Duodenal mucosa (tissue), 2 donors: ENCODE results near the gene FTCD.

Experiments used
- H3K27ac ChIP-seq: one replicate; pipeline ENCODE4 v1.7.0; 2013; ENCODE audit warnings: low read depth, low read length
- H3K27me3 ChIP-seq, 2 donors: one replicate each; pipeline ENCODE4 v1.7.0; 2013; ENCODE audit warnings: low read length in 2 of 2, control low read depth in 1 of 2; ENCODE audit not compliant: insufficient read depth in 2 of 2, control insufficient read depth in 1 of 2
- H3K36me3 ChIP-seq, 2 donors: one replicate each; pipeline ENCODE4 v1.7.0; 2013; ENCODE audit warnings: low read length in 2 of 2, control low read depth in 1 of 2; ENCODE audit not compliant: insufficient read depth in 2 of 2, control insufficient read depth in 1 of 2
- H3K4me1 ChIP-seq, 2 donors: one replicate each; pipeline ENCODE4 v1.7.0; 2013; ENCODE audit warnings: low read length in 2 of 2, control low read depth in 1 of 2; ENCODE audit not compliant: insufficient read depth in 2 of 2, control insufficient read depth in 1 of 2
- H3K4me3 ChIP-seq, 2 donors: one replicate each; pipeline ENCODE4 v1.7.0; 2013; ENCODE audit warnings: low read length in 2 of 2, low read depth in 1 of 2
- H3K9ac ChIP-seq, 2 donors: one replicate each; pipeline ENCODE4 v1.7.0; 2013; ENCODE audit warnings: low read length in 2 of 2, low read depth in 1 of 2
- H3K9me3 ChIP-seq, 2 donors: one replicate each; pipeline ENCODE4 v1.7.0; 2013; ENCODE audit warnings: low read length in 2 of 2, control low read depth in 1 of 2; ENCODE audit not compliant: control insufficient read depth in 1 of 2

Gene FTCD

DNA sequence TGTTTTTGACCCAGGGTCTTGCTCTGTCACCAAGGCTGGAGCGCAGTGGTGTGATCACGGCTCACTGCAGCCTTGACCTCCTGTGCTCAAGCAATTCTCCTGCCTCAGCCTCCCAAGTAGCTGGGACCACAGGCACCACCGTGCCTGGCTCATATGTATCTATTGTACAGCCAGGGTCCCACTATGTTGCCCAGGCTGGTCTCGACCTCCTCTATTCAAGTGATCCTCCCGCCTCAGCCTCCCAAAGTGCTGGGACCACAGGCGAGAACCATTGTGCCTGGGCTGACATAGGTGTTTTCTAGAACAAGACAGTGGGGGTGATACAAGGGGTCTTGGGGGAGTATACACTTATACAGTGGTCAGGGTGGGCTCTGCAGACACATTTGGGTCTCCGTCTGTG, 17.5 kb downstream of the FTCD start:
- no peak overlapping the region for H3K4me3 ChIP-seq
- H3K36me3 ChIP-seq: no peaks in the 10 kb centered on the region

DNA sequence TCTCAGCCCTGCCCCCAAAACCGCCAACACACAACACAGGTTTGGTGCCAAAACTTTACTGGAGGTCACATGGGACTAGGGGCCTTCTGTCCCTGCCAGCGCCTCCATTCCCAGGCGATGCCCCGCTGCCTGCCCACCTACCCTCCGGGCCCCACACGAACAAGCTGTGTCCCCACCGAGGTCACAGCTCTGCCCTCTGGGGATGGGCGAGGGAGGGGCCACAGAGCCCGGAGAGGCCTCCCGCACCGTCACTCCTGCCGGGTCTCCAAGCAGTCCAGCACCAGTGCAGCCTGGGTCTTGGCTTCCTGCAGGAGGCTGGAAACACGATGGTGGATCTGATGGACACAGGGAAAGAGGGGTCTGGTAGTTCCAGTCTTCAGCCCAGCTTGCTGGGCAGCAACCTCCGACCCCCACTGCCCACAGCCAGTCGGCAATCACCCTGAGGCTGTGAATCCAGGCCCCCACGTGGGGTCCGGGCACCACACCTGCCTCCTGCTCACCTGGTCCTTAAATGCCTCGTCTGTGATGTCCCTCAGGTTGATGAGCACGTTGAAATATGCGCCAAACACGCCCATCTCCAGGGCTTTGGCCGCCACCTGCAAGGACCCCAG, 18.5 kb downstream of the FTCD start:
- Histone ChIP-seq H3K27ac (no peak overlapping the region), H3K4me3 (no peak overlapping the region), H3K9ac (no peak overlapping the region), H3K9me3 (no peaks in the 10 kb centered on the region), H3K27me3 (peaks cover 0 to 16% of the 10 kb centered on the region in 2 donors), H3K36me3 (no peaks in the 10 kb centered on the region), H3K4me1 (no peaks in the 10 kb centered on the region)

More for the DNA sequence above, 17.5 kb downstream of the FTCD start:
- Histone ChIP-seq H3K9ac (no peak overlapping the region), H3K9me3 (no peaks in the 10 kb centered on the region), H3K27ac (no peak overlapping the region), H3K27me3 (peaks cover 0 to 16% of the 10 kb centered on the region in 2 donors), H3K4me1 (no peaks in the 10 kb centered on the region)

- Histone ChIP-seq H3K4me3 (no peak overlapping the region), H3K27ac (no peak overlapping the region), H3K9me3 (no peaks in the 10 kb centered on the region), H3K4me1 (no peaks in the 10 kb centered on the region), H3K27me3 (peaks cover 0 to 16% of the 10 kb centered on the region in 2 donors), H3K9ac (no peak overlapping the region), H3K36me3 (no peaks in the 10 kb centered on the region)
Observed at GRCh38 chr21:46135782-46136395, 19.5 kb downstream of the FTCD start.

DNA sequence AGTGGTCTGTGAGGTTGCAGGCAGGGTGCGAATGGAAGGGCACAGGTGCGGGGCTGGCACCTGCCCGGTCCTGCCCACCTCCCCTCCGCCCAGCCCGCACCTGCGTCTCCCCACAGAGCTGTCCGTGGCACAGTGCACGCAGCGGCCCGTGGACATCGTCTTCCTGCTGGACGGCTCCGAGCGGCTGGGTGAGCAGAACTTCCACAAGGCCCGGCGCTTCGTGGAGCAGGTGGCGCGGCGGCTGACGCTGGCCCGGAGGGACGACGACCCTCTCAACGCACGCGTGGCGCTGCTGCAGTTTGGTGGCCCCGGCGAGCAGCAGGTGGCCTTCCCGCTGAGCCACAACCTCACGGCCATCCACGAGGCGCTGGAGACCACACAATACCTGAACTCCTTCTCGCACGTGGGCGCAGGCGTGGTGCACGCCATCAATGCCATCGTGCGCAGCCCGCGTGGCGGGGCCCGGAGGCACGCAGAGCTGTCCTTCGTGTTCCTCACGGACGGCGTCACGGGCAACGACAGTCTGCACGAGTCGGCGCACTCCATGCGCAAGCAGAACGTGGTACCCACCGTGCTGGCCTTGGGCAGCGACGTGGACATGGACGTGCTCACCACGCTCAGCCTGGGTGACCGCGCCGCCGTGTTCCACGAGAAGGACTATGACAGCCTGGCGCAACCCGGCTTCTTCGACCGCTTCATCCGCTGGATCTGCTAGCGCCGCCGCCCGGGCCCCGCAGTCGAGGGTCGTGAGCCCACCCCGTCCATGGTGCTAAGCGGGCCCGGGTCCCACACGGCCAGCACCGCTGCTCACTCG, 23.3 kb downstream of the FTCD start:
- no peaks in the 10 kb centered on the region for H3K9me3 ChIP-seq
- H3K4me1 ChIP-seq: no peaks in the 10 kb centered on the region
- H3K9ac ChIP-seq: no peak overlapping the region
- no peaks in the 10 kb centered on the region for H3K27me3 ChIP-seq
- no peaks in the 10 kb centered on the region for H3K36me3 ChIP-seq
- no peak overlapping the region for H3K27ac ChIP-seq
- no peak overlapping the region for H3K4me3 ChIP-seq

- no peaks in the 10 kb centered on the region for H3K9me3 ChIP-seq
- H3K4me3 ChIP-seq: no peak overlapping the region
- no peaks in the 10 kb centered on the region for H3K36me3 ChIP-seq
- H3K9ac ChIP-seq: no peak overlapping the region
- H3K27me3 ChIP-seq: no peaks in the 10 kb centered on the region
- no peak overlapping the region for H3K27ac ChIP-seq
- H3K4me1 ChIP-seq: no peaks in the 10 kb centered on the region
Observed at GRCh38 chr21:46131588-46131837, 23.9 kb downstream of the FTCD start.

GRCh38 chr21:46130831-46131587, 24.4 kb downstream of the FTCD start:
- Histone ChIP-seq H3K4me1 (no peaks in the 10 kb centered on the region), H3K27ac (no peak overlapping the region), H3K27me3 (no peaks in the 10 kb centered on the region), H3K9ac (no peak overlapping the region), H3K9me3 (no peaks in the 10 kb centered on the region), H3K4me3 (no peak overlapping the region), H3K36me3 (peaks cover 0 to under 1% of the 10 kb centered on the region in 2 donors)

DNA sequence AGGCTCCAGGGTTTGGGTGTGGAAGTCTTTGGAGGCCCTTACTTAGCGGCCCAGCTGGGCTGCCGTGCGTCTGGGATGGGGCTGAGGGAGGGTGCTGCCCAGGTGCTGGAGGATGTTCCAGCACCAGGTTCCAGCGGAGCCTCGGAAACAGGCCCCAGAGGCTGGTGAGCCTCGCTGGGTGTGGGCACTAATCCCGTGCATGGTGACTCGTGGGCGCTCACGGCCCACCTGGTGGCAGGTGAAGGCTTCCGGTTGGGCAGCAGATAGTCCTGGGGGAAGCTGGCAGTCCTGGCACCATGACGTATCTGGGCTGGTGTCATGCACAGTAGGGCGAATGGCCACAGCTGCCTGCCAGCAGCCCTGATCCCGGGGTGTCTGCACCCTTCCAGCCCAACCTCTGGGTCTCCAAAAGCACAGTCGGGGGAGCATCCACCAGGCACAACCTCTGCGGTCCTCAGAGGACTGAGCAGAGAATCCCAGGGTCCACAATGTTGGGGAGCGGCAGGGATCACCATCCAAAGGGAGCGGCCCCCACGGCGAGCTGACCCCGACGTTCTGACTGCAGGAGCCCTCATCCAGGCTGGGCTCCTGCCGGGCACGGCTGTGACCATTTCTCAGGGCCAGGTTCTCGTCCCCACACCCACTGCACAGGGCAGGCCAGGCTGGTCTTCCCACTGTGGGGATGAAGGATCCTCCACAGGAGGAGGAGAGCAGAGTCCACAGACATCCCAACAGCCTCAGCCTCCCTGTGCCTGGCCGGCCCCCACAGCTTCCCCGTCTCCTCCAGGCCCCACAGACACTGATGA, 25.3 kb downstream of the FTCD start:
- H3K4me3 ChIP-seq: no peak overlapping the region
- no peak overlapping the region for H3K9ac ChIP-seq
- H3K36me3 ChIP-seq: peaks cover 0 to 3% of the 10 kb centered on the region in 2 donors
- H3K9me3 ChIP-seq: no peaks in the 10 kb centered on the region
- H3K27ac ChIP-seq: no peak overlapping the region
- no peaks in the 10 kb centered on the region for H3K4me1 ChIP-seq
- no peaks in the 10 kb centered on the region for H3K27me3 ChIP-seq

GRCh38 chr21:46128933-46129571, 26.3 kb downstream of the FTCD start:
- Histone ChIP-seq H3K27ac (no peak overlapping the region), H3K9me3 (no peaks in the 10 kb centered on the region), H3K36me3 (peaks cover 0 to 3% of the 10 kb centered on the region in 2 donors), H3K4me3 (no peak overlapping the region), H3K27me3 (no peaks in the 10 kb centered on the region), H3K4me1 (no peaks in the 10 kb centered on the region), H3K9ac (no peak overlapping the region)

DNA sequence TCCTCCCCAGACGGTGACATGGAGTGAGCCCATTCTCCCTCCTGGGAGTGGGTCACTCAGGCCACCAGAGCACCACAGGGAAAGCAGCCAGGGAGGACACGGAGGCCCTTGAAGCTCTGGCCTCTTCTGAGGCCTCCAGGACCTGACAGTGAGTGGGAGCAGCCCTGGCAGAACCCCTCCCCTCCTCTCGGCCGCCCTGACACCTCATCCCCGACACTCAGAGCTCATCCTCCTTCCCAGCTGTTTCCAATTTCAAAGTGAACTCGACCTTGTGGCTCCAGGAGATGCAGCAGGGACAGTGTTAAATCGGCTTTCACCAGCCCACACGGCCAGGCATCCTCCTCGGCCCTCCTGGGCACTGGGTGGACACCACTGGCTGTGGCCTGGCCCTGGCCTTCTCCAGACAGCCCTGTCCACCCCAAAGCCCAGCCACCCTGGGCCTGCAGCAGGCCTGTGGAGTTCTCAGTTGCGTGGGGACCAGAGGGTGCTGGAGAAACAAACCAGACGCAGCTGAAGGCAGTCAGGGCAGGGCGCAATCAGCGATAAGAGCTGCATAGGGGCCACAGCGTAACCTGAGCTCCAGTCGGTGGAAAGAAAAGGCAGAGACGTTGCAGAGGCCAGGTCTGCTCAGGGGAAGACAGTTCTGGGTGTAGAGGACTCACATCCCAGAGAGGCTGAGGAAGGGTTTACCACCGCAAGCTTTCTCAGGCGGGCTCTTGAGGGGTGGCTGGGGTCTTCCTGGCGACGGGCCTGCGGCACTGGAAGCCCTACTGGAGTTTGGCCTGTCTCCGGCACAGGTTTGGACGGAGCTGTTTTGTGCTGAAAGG, 27.1 kb downstream of the FTCD start:
- Histone ChIP-seq H3K36me3 (peaks cover 0 to 3% of the 10 kb centered on the region in 2 donors), H3K27ac (no peak overlapping the region)

More for the DNA sequence above, 27.1 kb downstream of the FTCD start:
- Histone ChIP-seq H3K4me1 (no peaks in the 10 kb centered on the region), H3K9me3 (no peaks in the 10 kb centered on the region), H3K9ac (no peak overlapping the region), H3K27me3 (no peaks in the 10 kb centered on the region), H3K4me3 (no peak overlapping the region)
